ENCODE results near the gene AXIN2.

The AXIN2 gene

DNA sequence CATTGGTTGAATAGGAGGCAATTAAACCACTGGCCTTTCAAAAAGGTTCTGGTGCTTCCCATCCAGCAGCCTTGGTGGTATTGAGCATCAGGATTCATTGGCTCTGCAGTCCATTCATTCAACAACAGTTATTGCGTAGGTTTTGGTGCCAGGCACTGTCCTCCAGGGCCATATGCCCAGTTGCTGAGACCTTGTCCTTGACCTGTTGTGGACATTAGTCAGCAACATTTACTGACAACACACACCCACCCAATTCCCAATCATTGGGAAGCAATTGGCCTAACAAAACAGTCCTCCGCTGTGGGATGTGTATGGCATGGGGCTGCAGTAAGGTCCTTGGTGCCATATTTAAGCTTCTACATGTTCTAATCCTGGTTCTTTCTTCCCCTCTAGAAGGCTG is 82.2 kb downstream of the AXIN2 start:
- DNase-seq (ENCODE audit: low read depth in 2 of 2) = no peak

Measured in stimulated activated CD8-positive, alpha-beta memory T cell treated with anti-CD3 and anti-CD28 coated beads, Interleukin-7, amount 100 ng/mL, for 1 hour (primary cell).